Activated CD8-positive, alpha-beta memory T cell treated with anti-CD3 and anti-CD28 coated beads for 1 hour (primary cell): Measurements from ENCODE around the gene NOL3.

ENCODE experiments used
- DNase-seq, 2 donors: peaks; one replicate each; pipeline ENCODE4 v3.0.0-alpha.2; 2020; ENCODE audit warnings: low read depth in 1 of 2; ENCODE audit errors: extremely low read depth in 1 of 2

The NOL3 gene

GRCh38 chr16:67188323-67188722 is 18.0 kb downstream of the NOL3 start:
- no peak for DNase-seq

GRCh38 chr16:67188798-67189197 is 18.5 kb downstream of the NOL3 start:
- DNase-seq: no peak

GRCh38 chr16:67190041-67190440 is 19.7 kb downstream of the NOL3 start, which contains the start of gene EXOC3L1:
Gene EXOC3L1, minus strand, starts transcription at chr16:67190136. Its CDS starts 460 bp downstream, at chr16:67189676.
- no peak for DNase-seq

- DNase-seq: no peak
These were observed 20.4 kb downstream of the NOL3 start for GRCh38 chr16:67190448-67191399.

GRCh38 chr16:67191411-67191994 is 21.2 kb downstream of the NOL3 start:
- no peak for DNase-seq

- peak; percentile 61 to 76 for DNase-seq
These were observed 21.8 kb downstream of the NOL3 start, which contains the start of gene E2F4 for GRCh38 chr16:67191995-67192681. Gene E2F4, plus strand, starts transcription at chr16:67192155. Its CDS starts 73 bp downstream, at chr16:67192228.

GRCh38 chr16:67192781-67193361 is 22.5 kb downstream of the NOL3 start:
- DNase-seq: no peak

- no peak for DNase-seq
These were observed 23.2 kb downstream of the NOL3 start for GRCh38 chr16:67193536-67193935.

GRCh38 chr16:67194260-67194659 is 23.9 kb downstream of the NOL3 start:
- no peak for DNase-seq

- DNase-seq: no peak
These were observed 25.3 kb downstream of the NOL3 start for GRCh38 chr16:67195676-67196075.

GRCh38 chr16:67196881-67197280 is 26.5 kb downstream of the NOL3 start:
- no peak for DNase-seq

- DNase-seq: no peak
These were observed 27.4 kb downstream of the NOL3 start for GRCh38 chr16:67197704-67198103.

- no peak for DNase-seq
These were observed 27.9 kb downstream of the NOL3 start for GRCh38 chr16:67198238-67198734.

- DNase-seq: no peak
These were observed 28.9 kb downstream of the NOL3 start, which contains the start of gene ELMO3 for GRCh38 chr16:67199011-67199807. Gene ELMO3, plus strand, starts transcription at chr16:67199131. Its CDS starts 196 bp downstream, at chr16:67199327.

GRCh38 chr16:67199808-67200198 is 29.5 kb downstream of the NOL3 start:
- DNase-seq: no peak

- no peak for DNase-seq
These were observed 30.2 kb downstream of the NOL3 start for GRCh38 chr16:67200491-67200890.

GRCh38 chr16:67201411-67202345 is 31.3 kb downstream of the NOL3 start:
- no peak for DNase-seq

- no peak for DNase-seq
These were observed 32.1 kb downstream of the NOL3 start for GRCh38 chr16:67202426-67202825.

- DNase-seq: no peak
These were observed 32.7 kb downstream of the NOL3 start for GRCh38 chr16:67202956-67203493.
